ENCODE results near the gene ABCF3.

The ABCF3 gene

DNA sequence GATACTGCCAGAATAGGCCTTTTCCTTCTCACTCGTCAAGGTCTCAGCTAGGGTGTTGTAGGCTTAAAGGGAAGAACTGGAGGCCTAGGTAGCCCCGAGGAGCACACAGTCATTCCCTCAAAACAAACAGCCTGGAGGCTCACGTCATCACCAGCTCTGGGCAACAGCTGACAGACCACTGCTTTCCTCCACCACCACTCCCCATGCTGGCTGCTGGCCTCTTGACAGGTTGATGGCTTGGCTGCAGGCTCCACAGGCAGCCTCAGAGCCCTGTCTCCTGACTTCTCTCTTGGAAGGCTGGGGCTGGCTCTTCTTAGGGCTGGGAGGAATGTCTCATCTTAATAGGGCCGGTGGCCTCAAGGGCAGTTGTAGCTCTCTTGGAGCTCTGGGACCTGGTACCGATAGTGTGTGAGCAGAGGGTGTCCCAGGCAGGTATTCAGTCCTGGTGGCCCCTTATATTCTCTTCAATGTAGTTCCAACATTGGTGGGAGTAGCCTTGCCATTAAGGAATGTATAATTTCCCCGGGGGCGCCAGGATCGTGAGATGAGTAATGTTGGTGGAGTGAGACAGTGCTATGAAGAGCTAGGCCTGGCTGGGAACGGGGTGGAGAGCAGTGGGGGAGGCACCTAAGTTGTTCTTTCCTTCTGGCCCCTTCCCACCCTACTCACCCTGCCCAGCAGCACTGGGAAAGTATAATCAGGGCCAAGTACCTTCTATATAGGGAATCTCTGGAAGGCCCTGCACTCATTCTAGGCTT, 17.5 kb upstream of the ABCF3 start:
- DNase-seq = no peak

DNA sequence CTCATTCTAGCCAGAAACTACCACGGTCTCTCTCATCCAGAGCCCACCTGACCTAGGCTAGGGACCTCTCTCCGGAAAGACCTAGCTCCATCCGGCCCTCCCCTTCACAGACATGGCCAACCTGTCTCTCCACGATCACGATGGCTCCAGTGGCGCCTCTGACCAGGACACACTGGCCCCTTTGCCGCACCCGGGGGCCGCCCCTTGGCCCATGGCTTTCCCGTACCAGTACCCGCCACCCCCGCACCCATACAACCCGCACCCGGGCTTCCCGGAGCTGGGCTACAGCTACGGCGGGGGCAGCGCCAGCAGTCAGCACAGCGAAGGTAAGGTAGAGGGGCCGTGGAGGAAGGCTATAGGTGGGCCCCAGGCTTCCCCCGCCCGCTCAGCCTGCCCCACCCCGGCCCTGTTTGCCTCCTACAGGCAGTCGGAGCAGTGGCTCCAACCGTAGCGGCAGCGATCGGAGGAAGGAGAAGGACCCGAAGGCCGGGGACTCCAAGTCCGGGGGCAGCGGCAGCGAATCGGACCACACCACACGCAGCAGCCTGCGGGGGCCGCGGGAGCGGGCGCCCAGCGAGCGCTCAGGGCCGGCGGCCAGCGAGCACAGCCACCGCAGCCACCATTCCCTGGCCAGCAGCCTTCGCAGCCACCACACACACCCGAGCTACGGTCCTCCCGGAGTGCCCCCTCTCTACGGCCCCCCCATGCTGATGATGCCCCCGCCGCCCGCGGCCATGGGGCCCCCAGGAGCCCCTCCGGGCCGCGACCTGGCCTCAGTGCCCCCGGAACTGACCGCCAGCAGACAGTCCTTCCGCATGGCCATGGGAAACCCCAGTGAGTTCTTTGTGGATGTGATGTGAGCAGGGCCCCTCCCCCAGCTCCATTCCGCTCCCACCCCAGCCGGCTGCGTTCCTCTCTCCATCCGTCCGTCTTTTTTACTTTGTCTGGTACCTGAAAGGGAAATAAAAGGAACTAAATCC, 15.8 kb upstream of the ABCF3 start:
- DNase-seq = no peak

DNA sequence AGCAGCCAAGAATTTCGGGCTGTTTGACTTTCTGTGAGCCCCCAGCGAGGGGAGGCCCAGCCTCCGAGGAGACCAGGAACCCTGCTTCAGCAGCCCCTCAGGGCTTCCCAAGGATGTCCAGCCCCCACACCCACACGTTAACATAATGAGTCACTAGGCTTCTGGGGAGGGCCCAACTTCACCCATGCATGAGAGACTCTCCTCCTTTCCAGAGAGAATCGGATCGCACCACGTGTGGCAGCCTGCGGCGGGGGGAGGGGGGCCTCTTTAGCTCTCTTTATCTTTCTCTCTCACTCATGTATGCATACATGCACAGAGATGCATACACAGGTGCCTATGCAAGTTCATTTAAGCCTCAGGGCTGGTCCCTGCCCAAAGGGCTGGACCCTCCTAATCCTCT, 14.4 kb upstream of the ABCF3 start:
- DNase-seq = no peak

DNA sequence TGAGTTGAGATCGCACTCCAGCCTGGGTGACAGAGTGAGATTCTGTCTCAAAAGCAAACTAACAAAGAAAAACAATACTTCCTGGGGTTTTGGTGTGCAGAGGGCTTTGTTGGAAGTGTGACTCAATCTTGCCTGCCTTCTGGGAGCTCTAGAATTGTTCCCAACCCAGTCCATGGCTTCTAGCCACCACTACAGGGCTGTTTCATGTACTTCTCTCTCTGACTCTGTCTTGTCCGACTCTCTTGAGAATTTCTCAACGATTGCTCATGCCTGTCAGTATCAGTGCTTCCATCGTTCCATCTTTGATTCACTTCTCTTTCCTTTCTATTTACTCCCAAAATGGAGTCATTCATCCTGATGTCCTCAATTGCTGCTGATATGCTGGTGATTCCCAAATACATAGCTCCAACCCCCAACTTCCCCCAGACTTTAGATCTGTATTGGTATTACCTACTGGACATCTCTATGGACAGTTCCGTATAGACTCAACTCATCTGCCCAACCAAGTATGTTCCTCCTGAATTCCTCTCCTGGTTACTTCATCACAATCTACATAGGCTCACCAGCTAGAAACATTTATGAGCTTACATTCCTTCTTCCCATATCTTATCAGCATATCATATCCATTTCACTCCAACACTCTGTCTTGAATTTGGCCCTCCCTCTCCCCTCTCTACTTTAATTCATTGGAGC, 13.2 kb upstream of the ABCF3 start:
- no peak for DNase-seq

DNA sequence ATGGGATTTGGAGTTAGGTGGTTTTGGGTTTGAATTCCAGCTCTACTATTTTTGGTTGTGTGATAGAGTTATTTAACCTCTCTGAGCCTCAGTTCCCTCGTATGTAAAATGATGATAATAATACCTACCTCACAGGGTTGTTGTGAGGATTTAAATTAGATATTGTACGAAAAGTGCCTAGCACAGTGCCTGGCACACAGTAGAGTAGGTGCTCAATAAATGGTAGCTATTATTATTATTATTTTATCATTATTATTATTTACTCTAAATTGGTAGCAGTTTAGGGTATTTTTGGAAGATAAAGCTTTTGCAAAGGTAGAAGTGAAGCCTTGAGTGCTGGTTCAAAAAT, 12.7 kb upstream of the ABCF3 start:
- DNase-seq = no peak

DNA sequence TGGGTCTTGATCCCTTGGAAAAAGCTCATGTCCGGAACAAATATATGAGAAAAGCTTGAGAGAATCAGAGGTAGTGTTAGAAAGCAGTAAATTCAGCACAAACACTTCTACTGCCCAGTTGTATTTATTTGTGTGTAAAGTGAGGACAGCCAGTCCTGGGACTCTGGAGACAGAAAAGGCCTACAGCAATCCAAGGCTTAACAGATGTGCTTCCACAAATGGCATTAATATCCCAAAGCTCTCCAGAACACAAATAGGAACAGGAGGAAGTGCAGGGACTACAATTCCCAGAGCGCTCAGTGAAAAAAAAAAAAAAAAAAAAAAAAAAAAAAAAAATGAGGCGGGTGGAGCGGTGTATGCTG, 11.7 kb upstream of the ABCF3 start:
- DNase-seq = no peak

DNA sequence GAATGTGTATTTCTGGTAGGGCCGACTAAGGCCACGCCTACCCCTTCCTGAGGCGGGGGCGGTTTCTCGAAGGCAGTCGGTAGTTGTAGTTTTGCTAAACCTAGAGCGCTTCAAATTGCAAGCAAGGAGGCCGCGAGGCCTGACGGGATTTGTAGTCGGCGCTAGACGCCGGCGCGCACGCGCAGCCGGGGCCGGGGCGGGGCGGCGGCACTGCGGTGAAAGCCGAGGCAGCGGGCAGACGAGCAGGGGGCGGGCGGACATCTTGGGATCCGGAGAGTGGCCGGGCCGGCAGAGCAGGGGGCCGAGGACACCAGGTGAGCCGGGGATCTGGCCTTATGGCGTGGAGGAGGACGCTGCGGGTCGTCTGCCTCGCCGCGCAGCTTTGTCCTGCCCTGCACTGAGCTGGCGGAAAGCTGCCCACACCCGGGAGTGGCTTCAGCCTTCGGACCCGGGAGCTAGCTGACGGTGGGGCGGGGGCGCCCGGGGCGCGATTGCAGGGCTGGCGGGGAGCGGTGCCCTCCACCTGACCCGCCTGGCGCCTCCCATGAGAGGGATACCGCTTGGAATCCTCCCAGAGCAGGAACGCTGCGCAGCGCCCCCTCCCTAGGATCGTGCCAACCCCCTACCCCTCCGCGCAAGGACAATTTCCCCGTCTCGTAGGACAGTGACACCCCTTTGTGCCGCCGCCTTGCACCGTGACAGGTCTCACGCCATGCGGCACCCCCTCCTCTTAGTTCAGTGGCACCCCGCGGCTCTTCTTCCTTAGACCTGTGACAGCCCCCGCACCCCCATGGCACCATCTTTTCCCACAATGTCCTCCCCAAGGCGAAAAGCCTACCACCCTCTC, 11.1 kb upstream of the ABCF3 start, which contains the start of gene AP2M1:
Gene AP2M1 (plus strand): TSS at position 210 of the 847 bp plus-strand sequence. CDS start 2,139 bp downstream, outside the sequence.
- DNase-seq = peak; percentile 99

DNA sequence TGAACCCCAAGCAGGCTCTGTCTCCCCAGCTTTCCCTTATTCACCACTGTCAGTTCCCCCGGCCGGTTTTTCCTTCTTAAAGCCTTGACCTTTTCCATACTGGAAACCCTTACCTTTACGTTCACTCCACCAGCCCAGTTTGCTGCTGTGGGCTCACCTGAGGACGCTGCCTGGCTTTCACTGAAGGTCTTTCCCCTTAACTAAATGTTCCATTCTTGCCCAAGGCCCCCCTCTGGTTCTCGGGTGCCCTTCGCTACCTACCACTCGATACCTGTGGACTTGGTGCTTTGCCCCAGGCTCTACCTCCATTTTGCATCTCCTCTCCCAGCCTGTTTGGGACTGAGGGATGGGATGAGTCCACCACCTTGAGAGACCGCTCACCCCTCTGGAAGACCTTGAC, 10.5 kb upstream of the ABCF3 start:
- DNase-seq = no peak

DNA sequence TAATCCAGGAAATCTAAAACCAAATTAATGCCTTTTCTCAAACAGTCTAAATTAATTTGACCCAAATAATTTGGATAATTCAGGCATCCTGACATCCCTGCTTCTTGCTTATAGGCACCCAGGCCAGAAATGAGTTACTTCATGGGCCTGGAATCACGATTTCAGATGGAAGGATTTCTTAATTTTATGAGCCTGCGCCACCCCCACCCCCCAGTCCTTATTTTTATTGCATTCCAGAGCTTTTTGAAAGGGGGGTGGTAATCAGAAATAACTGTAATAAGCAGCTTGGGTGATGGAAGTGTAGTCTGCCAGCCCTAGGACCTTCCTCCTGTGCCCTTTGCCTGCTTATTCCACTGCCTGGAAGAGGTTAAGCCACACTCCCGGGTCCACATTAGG, 10.0 kb upstream of the ABCF3 start:
- no peak for DNase-seq

DNA sequence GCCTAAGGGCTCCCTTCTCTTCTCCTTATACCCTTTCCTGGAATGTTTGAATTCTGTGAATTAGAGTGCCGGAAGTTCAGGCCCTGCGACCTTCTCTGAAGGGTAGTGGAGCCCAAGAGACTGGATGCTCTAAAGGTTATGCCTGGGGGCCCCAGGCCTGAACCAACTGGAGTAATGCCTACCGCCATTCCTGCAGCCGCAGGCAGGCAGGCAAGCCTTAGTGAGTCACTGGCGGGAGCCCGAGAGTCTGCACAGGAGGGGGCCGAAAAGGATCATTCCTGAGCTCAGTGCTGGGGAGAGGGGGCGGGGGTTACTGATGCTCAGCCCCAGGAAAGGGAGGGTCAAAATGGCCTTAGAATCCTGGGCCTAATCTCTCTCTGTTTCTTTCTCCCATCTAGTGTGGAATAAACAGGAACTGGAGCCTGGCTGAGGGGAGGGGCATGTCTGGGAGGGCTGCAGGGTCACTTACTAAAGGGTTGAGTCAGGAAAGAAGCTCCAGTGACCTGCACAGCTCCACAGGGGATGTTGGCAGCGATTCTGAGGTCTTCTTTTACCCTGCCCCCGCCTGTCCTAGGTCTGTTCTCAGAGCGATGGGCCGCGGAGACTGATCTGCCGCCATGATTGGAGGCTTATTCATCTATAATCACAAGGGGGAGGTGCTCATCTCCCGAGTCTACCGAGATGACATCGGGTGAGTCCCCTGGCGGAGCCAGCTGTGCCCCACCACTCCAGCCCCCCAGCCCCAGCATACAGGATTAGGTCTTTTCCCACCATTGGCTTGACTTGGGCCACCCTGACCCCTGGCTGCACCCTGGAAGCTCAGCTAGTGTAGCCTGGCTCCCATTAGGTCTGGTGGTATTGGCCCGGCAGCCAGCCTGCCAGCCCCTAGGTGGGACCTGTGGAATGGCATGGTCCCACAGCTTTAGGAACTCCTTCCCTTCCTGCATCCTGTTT, 9.3 kb upstream of the ABCF3 start:
- DNase-seq = no peak

DNA sequence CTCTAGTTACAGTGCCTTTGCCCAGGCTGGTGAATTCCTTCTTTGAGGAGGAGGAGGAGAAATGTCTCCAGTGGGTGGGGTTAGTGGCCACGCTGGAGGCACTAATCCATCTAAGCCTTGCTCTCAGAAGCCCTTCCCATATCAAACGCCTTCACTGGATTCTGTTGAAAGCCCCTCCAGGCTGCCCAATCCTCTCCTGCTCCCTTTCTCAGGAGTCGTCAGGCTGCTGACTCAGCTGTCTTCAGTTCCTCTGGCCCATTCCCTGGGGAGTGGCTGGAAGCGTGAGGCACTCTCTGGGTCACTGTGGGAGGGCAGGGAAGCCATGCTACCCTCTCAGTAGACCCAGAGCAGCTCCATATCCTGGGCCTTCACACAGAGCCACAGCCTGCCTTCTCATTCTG, 8.7 kb upstream of the ABCF3 start:
- DNase-seq = no peak

DNA sequence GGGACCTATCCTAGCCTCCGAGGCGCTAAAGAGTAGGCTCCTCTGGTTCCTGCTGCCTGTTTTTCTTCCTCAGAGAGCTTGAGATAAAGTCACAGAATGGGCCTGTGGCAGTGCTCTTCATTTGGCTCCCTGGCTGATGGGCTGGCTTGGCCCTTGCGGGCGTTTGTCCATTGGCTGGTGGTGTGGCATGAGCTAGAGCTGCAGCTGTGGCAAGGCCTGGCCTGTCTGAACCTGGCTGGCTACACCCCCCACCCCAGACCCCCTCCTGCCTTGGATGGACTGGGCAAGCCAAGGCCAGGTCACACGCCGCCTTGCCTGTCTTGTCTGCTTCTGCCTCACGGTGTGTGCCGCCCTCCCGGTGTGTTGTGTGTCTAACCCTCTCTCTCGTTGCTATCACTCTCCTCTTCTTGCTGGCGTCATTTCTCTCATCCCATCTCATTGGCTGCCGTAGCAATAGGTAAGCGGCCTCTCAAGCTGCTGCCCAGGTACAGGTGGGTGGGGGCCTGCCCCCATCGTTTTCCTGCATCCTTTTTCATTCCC, 8.2 kb upstream of the ABCF3 start:
- DNase-seq = no peak

DNA sequence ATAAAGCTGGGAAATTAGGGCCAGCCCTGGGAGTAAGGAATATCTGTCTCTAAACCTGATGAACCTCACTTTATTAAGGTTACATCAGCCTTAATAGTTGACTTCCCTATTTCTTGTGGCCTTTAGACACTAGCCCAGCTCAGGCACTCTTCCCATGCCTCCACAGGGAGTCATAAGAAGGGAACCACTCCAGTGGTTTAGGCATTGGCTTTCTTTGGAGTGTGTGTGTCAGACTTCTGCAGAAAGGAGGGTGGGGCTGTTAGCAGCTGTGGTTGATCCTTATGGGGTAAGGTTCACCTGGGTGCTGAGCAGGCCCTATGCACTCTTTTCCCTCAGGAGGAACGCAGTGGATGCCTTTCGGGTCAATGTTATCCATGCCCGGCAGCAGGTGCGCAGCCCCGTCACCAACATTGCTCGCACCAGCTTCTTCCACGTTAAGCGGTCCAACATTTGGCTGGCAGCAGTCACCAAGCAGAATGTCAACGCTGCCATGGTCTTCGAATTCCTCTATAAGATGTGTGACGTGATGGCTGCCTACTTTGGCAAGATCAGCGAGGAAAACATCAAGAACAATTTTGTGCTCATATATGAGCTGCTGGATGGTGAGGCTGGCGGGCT, 7.4 kb upstream of the ABCF3 start:
- DNase-seq = no peak

DNA sequence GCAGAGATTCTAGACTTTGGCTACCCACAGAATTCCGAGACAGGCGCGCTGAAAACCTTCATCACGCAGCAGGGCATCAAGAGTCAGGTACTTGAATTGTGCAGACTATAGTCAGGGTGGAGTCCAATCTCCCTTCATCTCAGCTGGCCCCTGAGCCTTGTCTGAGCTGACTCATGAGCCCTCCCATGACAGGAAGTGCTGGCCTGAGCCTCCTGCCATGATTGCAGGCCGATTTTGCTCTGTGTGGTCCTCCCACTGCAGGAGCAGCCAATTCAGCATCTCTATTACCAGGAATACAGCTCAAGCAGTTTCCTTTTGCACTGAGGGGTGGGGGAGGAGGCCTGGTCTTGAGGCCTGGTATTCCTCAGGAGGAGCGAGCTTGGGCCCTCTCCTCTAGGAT, 5.8 kb upstream of the ABCF3 start:
- no peak for DNase-seq

DNA sequence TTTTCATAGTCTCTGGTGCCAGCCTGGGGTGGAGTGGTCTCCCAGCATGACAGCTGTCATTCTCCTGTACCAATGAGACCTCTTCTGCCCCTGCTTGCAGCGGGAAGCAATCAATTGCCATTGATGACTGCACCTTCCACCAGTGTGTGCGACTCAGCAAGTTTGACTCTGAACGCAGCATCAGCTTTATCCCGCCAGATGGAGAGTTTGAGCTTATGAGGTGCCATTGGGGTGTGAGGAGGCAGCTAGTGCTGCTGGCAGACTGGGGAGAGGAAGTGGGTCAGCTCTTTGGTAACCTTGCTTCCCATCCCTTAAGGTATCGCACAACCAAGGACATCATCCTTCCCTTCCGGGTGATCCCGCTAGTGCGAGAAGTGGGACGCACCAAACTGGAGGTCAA, 4.4 kb upstream of the ABCF3 start:
- DNase-seq = no peak

DNA sequence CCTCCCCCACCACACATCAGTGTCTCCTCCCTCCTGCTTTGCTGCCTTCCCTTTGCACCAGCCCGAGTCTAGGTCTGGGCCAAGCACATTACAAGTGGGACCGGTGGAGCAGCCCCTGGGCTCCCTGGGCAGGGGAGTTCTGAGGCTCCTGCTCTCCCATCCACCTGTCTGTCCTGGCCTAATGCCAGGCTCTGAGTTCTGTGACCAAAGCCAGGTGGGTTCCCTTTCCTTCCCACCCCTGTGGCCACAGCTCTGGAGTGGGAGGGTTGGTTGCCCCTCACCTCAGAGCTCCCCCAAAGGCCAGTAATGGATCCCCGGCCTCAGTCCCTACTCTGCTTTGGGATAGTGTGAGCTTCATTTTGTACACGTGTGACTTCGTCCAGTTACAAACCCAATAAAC, 2.3 kb upstream of the ABCF3 start:
- no peak for DNase-seq

DNA sequence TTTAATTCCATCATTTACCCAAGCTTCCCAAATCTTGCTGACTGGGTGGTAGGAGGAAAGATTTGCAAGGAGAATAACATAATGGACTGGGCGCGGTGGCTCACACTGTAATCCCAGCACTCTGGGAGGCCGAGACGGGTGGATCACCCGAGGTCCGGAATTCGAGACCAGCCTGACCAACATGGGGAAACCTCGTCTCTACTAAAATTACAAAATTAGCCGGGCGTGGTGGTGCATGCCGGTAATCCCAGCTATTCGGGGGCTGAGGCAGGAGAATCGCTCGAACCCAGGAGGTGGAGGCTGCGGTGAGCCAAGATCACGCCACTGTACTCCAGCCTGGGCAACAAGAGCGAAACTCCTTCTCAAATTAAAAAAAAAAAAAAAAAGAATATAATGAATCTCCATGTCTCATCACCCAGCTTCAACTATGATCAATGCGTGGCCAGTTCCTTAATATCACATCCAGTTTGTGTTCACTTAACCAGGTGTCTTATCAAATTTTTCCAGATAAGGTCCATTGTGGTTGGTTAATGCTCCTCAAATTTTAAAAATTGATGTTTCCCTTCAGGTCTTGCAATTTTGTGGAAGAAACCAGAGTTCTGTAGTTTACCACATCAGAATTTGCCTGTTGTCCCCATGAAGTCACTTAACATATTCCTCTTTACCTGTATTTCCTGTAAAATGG, 1.3 kb upstream of the ABCF3 start:
- DNase-seq = no peak

DNA sequence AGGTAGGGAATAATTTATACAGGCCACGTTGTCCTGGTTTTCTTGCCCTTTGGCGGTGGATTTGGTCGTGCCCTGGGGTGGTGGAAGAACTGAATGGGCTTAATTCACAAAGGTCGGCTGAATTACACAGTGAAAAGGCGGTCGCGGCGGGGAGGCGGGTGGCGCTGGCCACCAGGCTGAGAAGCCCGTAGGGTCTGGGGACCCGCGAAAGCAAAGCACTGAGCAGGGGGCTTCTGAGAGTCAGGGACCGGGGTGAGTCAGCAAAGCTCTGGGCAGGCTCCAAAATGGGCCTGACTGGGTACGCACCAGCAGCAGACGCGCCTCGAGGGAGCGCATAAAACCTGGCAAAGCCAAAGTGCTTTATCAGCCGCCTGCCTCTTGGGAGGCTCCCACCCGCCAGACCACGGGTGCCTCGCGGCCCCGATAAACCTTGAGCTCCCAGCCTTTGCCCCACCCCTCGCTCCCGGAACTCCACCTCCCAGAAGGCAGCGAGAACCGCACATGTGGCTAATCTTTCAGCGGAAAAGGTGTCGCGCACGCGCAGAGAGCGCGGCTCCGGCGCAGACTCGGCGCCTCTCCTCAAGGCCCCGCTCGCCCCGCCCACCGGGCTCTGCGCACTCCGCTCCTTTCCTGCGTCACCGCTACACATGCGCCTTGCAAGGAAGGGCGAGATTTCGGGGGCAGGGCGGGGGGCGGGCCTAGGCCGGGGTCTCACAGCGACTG, 377 bp upstream of the ABCF3 start:
- DNase-seq = peak; percentile 99 to 100

DNA sequence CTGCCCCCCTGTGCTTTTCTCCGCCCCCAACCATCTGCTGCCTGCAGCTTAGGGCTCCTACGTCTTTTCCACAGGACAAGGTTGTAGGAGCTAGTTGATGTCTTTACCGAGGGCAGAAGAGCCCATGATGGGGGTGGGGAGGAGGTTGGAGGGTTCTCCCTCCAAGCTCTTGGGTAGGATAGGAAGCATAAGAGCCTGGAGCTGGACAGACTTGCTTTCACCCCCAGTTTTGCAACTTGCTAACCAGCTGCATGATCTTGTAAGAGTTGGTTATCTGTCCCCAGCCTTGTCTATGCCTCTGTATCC, 856 bp downstream of the ABCF3 start:
- no peak for DNase-seq

DNA sequence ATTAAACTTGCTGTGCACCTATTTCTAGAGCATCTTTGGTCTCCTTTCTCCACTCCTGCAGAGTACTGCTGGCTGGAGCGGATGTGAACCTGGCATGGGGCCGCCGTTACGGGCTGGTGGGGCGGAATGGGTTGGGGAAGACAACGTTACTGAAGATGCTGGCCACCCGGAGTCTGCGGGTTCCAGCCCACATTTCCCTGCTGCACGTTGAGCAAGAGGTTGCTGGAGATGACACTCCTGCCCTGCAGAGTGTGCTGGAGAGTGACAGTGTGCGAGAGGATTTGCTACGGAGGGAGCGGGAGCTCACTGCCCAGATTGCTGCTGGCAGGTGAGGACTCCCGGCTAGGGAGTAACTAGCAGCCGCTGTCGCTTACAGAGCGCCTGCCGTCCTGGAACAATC, 2.1 kb downstream of the ABCF3 start:
- no peak for DNase-seq

Data from CD4-positive, alpha-beta T cell treated with Interferon alpha-2 for 1 hour (primary cell).